HG03159 (cell line): ENCODE measurements around the gene MPHOSPH9.

Source experiments
- ATAC-seq: cut with Tn5 transposase; IDR thresholded peaks from one replicate; pipeline ENCODE4 v1.9.1; 2021; ENCODE audit warnings: mild to moderate bottlenecking, moderate library complexity; ENCODE audit not compliant: unreplicated experiment

MPHOSPH9 gene, protein sequence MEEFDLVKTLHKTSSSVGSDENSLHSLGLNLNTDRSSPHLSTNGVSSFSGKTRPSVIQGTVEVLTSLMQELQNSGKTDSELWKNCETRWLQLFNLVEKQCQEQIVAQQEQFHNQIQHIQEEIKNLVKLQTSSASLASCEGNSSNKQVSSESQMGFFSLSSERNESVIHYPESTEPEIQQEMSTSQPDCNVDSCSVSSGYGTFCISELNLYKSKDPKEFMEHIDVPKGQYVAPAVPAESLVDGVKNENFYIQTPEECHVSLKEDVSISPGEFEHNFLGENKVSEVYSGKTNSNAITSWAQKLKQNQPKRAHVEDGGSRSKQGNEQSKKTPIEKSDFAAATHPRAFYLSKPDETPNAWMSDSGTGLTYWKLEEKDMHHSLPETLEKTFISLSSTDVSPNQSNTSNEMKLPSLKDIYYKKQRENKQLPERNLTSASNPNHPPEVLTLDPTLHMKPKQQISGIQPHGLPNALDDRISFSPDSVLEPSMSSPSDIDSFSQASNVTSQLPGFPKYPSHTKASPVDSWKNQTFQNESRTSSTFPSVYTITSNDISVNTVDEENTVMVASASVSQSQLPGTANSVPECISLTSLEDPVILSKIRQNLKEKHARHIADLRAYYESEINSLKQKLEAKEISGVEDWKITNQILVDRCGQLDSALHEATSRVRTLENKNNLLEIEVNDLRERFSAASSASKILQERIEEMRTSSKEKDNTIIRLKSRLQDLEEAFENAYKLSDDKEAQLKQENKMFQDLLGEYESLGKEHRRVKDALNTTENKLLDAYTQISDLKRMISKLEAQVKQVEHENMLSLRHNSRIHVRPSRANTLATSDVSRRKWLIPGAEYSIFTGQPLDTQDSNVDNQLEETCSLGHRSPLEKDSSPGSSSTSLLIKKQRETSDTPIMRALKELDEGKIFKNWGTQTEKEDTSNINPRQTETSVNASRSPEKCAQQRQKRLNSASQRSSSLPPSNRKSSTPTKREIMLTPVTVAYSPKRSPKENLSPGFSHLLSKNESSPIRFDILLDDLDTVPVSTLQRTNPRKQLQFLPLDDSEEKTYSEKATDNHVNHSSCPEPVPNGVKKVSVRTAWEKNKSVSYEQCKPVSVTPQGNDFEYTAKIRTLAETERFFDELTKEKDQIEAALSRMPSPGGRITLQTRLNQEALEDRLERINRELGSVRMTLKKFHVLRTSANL

DNA sequence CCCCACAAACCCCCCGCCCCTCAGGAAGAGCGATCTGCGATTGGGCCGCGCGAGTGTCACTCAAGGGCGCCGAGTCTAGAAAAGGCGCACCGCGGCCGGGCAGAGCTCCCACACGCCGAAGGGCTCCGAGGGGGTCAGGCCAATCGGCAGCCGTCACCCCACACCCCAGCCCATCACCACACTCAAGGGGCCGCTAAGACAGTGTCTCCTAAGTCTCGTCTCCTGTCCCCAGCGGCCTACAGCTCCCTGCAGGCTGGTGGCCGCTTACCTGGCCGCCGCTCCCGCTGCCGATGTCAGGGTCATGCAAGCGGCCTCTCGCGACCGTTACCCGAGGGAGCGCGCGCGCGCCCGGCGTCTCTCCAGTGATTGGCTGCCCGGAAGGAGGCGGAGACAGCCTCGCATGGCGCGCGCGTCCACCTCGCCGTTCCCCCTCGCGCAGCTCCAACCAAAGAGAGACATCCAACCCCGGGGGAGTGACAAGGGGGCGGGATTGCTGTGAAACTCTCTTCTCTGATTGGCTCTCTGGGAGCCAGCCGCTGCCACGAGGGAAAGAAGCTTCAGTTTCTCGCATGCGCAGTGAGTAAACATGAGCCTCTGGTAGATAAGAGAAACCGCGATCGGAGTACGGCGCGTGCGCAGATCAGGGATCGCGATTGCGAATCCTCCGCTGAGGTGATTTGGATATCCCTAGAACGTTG, at the start of gene MPHOSPH9, which contains the start of gene MTRFR:
Gene MPHOSPH9, minus strand, starts transcription at position 335 of the 698 bp plus-strand sequence. CDS start 2,777 bp downstream, outside the sequence.
Gene MTRFR, plus strand, starts transcription at position 630 of the 698 bp plus-strand sequence. CDS start 20,239 bp downstream, outside the sequence.
- peak; percentile 78 for ATAC-seq

DNA sequence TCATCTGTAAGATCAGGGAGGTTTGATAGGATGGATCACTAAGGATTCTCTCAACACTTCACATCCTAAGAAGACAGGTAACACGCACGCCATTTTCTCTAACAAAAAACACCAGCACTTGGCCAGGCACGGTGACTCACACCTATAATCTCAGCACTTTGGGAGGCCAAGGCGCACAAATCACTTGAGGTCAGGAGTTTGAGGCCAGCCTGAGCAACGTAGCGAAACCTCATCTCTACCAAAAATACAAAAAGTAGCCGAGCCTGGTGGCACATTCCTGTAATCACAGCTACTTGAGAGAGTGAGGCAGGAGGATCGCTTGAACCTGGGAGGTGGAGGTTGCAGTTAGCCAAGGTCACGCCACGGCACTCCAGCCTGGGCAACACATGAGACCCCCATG, 49.2 kb upstream of the MPHOSPH9 start:
- ATAC-seq: no peak

DNA sequence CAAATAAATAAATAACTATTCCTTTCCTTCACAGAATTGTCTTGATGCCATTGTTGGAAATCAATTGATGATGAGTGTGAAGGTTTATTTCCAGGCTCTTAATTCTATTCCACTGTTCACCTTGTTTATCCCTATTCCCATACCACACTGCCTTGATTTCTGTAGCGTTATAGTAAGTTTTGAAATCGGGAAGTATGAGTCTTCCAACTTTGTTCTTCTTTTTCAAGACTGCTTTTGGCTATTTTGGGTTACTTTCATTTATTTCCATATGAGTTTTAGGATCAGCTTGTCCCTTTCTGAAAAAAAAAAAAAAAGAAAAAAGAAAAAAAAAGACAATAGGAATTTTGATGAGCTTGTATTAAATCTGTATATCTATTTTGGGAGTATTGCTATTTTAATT, 48.0 kb upstream of the MPHOSPH9 start:
- no peak for ATAC-seq

DNA sequence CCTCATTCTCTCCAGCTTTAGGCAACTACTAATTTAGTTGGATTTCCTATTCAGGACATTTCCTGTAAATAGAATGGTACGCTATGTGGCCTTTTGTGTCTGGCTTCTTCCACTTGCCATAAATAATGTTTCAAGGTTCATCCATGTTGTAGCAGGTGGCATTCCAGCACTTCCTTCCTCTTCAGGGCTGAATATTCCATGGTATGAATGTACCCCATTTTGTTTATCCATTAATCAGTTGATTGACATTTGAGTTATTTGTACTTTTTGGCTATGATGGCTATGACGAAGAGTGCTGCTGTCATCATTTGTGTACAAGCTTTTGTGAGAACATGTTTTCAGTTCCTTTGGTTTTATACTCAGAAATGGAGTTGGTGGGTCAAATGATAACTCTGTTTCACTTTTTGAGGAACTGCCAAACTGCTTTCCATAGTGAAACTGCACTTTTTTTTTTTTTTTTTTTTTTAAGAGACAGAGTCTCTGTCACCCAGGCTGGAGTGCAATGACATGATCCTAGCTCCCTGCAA, 45.2 kb upstream of the MPHOSPH9 start:
- peak; percentile 84 for ATAC-seq

DNA sequence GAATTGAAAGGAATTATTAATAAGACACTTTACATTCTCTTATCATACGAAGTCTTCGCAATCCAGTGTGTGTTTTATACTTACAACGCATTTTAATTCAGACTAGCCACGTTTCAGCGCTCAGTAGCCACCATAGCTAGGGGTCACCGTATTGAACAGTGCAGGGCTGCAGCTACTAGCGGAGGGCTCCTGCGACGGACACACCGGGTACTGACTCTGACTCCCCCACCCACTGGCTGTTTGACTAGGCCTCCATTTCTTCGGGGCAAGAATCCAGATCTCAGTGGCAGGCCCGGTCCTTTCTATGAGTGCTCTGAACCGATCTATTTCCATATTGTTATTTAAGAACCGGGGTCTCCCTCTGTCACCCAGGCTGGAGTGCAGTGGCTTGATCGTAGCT, 40.2 kb upstream of the MPHOSPH9 start:
- no peak for ATAC-seq

DNA sequence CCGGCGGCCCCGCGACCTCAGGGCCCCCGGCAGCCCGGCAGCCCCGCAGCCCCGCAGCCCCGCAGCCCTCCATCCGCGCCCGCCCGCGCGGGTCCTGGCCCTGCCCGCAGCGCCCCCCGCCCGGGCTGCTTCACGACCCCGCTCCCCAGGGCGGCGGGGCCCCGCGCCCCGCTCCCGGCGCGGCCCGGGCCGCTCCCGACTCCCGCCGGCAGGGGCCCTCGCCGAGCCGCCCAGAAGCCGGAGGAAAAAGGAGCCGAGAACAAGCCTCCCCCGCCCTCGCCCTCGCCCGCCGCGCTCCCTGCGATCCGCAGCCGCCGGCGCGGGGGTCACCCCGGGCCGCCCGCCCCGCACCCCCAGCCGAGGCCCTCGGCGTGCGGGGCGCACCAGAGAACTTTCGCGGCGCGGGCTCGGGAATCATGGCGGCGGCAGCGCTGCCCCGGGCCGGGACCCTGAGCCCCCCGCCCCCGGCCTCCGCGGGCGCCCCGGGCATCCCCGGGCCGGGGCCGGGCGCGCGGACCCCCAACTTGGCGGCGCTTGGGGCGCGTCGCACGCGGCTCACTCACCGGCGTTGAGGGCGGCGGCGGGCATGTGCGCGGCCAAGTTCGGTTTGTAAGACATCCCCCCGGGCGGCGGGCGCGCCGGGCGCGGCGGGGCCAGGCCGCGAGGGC, 38.2 kb upstream of the MPHOSPH9 start:
- peak; percentile 62 for ATAC-seq

DNA sequence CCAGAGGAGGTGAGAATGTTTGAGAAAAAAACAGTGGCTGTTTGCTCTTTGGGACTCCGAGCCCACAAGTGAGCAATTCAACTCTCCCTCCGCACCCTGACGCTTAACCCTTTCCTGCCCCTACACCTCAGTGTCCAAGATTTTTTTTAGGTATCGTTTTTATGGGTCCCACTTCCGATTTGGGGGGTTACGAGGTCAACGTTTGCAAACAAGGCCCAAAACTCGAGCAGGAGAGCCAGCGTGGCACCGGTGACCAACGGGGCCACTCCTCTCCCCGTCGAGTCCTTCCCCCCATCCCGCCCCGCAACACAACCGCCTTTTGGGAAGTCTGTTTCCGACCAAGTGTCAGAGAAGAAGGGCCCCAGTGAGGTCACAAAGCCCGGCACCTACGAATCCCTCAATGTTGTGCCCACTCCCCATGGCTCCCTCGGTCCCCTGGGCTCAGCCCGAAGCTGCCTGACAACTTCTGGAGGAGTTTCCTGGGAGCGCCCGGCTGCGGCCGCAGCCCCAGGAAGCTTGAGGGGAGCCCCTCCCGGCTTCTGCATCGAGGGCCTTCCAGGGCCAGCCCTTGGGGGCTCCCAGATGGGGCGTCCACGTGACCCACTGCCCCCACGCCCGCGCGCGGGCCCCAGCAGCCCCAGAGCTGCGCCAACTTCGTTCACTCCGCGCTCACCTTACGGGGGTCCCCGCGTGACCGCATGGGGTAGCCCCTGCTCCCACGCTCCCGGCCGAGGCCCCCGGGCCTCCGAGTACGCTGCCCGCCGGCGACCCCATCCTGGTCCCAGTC, 37.5 kb upstream of the MPHOSPH9 start:
- ATAC-seq: no peak

DNA sequence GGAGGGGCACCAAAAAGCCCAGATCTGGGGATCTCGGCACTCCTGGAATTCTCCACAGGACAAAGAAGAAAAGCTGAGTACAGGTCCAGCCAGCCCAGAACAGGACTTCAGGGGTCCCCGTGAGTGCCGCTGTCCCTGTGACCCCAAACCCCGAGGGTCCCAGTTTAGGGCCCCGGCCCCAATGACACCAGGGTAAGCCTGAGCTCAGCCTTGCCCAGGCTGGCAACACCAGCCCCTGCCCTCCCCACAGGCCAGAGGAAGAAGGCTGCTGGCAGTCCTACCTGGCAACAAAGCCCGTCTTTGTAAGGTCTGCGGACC, 36.9 kb upstream of the MPHOSPH9 start:
- no peak for ATAC-seq

DNA sequence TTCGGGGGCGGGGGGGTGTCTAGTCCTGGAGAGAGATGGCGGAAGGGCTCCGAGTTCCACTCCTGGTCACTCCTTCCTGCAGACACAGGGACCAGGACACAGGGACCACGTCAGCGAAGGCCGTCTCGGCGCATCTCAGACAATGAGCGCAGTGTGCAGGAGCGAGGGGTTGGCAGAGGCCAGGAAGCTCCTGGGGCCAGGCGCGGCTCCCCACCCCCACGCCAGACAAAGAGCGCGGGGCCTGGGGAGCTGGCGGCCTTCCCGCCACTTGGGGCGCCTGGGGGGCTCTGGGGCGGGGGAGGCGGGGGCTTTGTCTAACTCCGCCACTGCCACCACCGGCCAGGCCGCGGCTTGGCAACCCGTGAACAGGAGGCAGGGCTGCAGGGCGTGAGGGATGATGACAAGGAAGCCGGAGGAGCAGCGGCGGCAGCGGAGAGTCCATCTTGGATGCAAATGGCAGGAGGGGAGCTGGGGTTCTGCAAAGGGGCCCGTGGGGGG, 36.5 kb upstream of the MPHOSPH9 start:
- ATAC-seq: no peak

DNA sequence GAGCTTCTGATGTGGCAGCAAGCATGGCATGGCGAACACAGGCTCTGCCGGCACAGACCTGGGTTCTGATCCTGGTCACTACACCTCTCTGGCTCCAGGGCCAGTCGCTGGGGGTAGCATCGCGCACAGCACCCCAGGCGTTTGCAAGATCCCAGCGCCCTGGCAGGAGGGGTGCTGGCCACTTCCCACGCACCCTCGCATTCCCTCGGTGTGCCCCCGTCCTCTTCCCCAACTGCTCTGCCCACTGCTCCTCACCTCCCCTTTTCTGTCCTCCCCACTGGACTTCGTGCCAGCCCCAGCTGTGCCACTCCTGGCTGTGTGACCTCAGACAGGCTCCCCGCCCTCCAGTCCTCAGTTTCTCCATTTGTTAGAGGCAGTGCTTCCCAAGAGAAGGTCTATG, 35.9 kb upstream of the MPHOSPH9 start:
- no peak for ATAC-seq

DNA sequence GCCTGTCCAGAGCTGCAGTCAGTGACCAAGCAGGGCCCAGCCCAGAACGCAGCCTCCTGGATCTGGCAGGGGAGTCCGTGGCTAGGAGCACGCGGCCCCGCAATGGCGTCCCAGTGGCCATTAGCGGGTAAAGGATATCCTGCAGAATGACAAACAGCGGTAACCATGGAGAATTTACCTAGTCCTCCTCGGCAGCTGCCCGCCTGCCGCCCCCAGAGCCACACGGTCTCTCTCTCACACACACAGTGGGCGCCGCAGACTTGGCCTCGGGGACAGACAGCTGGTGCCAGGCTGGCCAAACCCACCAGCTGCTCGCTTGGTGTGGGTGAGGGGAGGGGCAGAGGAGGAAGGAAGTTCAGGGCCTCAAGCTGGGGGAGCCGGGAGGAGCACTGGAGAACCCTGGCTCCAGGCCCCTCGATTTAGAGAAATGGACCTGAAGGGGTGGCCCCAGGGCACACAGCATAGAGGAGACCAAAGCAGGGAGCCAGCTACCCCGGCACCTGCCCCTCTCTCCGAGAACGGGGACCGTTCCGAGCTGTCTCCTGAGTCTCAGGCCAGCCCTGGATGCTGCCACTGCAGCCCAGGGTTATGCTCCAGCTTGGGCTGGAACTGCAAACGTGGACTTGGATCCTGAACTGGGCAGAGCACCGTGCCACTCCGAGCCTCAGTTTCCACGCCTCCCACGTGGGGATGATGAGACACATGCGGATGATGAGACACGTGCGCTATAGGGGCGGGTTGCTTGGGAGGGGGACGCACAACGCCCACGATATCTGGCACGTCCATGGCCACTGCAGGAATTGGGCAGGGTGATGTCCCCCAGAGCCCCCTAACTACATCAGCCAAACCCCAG, 35.3 kb upstream of the MPHOSPH9 start:
- no peak for ATAC-seq

DNA sequence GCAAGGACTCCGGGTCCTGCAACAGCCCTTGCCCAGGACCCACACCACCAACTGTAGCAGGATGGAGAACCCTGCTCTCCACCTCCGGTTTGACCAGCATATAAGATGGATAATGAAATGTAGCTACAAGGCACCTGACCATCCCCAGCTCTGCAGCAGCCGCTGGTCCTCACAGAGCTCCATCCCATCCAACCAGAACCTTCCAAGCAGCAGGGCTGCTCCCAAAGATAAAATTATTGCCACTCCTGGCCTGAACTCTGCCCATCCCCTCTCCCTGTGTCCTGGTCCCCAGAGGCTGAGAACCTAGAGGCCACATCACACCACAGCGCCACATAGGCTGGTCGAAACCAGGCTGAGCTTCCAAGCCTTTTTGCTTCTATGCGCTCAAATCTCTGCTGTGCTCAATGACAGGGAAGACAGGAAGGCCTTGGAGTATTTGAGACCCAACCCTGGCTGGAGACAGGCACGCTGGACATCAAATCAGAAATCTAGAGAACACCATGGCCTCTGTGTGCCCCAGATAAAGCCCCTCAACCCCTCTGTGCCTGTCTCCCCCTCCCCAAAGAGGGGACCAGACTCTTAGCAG, 34.5 kb upstream of the MPHOSPH9 start:
- ATAC-seq: no peak

DNA sequence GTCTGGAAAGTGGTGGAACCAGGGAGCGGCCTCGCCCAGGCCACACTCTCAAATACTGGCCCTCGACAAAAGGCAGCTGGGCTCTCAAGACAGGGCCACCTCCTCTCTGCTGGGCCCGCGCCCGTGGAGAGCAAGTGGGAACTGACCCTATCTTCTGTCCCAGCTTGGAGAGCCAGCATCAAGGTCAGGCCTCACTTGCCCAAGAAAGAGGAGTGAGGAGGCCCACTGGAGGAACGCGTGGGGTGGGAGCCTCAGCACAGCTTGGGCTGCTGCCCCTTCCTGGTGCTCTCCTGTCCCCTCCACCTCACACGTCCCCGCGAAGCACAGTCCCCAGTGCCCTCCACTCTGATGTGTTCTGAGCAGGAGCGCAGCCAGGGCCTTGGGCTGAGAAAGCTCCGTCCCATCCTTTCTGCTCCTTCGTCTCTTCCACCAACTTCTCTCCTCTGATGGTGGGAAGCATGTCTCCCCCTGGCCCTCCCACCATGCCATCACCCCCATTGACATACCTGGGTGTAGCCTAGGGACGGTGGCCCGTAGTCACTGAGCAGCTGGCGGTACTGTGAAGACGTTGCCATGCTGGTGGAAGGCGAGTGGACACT, 33.8 kb upstream of the MPHOSPH9 start:
- ATAC-seq: no peak

DNA sequence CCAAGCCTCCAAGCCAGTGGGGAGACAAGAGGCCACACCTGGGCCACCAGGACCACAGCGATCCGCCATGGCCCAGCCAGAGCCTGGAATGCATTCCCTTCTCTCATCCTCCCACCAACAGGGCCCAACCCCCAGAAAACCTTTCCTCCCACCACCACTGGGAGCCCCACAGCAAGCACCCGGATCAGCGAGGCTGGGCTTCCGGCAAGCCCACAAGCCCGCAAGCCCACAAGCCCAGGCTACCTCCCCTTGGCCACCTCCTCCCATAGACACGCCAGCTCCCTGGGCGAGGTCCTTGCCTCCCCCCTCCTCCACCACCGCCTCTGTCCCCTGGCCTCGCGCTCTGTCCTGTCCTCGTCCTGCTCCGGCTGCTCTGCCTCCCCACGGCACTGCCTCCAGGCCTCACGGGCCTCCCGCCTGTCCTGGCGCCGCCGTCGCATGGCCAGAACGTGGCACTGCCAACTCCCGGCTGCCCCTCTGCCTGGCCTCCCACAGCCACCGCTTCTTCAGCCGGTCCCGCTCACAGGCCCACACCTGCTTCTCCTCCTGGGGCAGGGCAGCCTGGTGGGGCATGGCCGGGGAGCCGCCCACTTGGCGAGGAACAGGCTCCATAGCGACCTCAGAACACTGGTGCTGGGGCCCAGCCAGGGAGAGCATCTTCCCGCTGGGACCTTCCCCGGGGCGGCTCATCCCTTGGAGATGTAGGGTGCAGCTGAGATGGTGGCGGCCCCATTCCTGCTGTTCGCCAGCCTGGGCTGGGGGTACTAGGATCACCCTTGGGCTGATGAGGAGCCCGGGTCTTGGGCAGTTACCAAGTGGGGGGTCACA, 33.1 kb upstream of the MPHOSPH9 start:
- ATAC-seq: no peak

DNA sequence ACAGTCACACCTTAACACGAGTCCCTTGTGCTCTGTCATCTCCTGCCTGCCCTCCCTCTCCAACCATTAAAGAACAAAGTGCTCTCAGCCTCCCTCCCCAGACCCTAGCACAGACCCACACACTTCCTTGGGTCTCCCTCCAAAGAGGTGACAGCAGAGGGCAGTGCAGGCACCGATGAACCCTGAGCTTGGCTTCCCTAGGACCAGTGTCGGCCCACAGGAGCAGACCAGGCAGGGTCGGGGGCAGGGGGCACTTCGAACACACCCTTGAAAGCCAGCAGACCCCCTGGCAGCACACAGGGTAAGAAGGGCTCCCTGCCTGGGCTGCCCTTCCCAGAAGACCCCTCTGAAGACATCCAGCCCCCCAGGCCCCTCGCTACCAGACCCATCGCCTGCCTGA, 31.7 kb upstream of the MPHOSPH9 start:
- no peak for ATAC-seq

DNA sequence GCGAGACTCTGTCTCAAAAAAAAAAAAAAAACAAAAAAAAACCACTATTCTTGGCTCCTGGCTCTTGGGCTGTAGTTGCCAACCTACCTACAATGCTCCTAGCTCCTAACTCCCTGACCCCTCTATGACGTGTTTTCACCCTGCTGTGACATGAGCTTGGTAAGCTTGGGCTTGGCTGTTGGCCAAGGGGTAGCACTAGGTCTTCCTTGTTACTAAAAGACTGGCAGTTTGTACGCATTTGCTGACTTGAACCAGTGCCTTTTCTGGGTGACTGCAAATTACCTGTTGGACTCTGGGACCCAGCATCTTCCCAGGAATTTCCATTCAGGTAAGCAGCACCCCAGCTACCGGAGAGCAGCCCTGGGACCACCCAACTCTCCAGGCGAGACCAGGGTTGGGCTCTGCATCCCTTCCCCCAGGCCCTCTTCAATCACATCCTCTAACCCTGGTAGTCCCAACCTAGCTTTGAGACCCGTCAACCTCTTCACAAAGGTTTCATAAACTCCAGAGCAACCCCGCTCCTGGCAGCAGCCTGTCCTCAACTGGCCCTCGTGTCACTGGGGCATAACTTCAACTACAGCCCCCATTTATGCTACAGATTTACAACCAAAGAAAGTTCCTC, 30.4 kb upstream of the MPHOSPH9 start:
- no peak for ATAC-seq
